Measurements from ENCODE around the gene PFKP.

Gene PFKP

DNA sequence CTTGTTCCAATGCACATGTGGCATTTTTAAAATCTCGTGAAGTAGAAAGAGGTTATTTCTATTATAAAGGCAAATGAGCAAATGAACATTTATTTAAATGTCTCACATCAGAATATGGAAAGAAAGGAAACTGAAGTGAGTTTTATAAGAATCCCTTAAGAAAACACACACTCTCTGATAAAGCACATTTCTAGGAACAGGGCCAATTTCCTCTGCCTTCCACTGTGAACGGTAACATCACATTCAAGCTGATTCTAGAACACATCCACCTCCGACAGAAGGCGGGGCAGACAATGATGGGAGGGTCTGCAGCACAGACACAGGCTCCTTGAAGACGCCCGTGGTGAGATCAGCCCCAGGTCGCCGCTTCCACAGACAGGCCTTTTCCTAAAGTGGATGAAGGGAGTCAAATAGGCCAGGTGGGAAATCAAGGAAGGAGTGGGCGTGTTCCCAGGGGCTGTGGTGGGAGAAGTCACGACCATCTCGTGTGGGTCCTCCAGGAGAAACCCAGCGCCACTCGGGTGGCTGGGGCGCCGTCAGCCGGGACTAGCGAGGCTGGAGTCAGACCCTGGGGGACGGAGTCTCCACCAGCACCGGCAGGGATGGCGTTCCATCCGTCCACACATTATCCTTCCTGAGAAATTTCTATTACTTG is 74.1 kb downstream of the PFKP start:
- H3K4me2 ChIP-seq (ENCODE audit: low read depth, low read length, poor library complexity, severe bottlenecking) = no peak overlapping the region
- H3K36me3 ChIP-seq (ENCODE audit: low read length) = 0 out of 2 replicates have a peak, but pooled peaks cover 2% of the 10 kb centered on the region
- H3K27ac ChIP-seq (ENCODE audit: low read depth, low read length) = no peak overlapping the region
- no peak for TF ChIP-seq EZH2phosphoT487 (conservative IDR thresholded peaks at IDR 0.05; ENCODE audit: low read length)
- TF ChIP-seq, protein P1, sequence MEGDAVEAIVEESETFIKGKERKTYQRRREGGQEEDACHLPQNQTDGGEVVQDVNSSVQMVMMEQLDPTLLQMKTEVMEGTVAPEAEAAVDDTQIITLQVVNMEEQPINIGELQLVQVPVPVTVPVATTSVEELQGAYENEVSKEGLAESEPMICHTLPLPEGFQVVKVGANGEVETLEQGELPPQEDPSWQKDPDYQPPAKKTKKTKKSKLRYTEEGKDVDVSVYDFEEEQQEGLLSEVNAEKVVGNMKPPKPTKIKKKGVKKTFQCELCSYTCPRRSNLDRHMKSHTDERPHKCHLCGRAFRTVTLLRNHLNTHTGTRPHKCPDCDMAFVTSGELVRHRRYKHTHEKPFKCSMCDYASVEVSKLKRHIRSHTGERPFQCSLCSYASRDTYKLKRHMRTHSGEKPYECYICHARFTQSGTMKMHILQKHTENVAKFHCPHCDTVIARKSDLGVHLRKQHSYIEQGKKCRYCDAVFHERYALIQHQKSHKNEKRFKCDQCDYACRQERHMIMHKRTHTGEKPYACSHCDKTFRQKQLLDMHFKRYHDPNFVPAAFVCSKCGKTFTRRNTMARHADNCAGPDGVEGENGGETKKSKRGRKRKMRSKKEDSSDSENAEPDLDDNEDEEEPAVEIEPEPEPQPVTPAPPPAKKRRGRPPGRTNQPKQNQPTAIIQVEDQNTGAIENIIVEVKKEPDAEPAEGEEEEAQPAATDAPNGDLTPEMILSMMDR (IDR thresholded peaks at IDR 0.05; ENCODE audit: insufficient read depth, low read length, poor library complexity, severe bottlenecking) = no peak
- no peak overlapping the region for H2AFZ ChIP-seq (ENCODE audit: low read depth, low read length, severe bottlenecking)
- no peaks in the 10 kb centered on the region for H3F3A ChIP-seq (ENCODE audit: insufficient read depth)
- H3K9me3 ChIP-seq (ENCODE audit: insufficient read depth, low read length) = no peaks in the 10 kb centered on the region
- no peaks in the 10 kb centered on the region for H4K20me1 ChIP-seq (ENCODE audit: low read depth, low read length)
- H3K79me2 ChIP-seq (ENCODE audit: insufficient read depth, low read length) = no peaks in the 10 kb centered on the region
- H3K9ac ChIP-seq (ENCODE audit: low read length) = no peak overlapping the region
- H3K9me2 ChIP-seq (replicated peaks; ENCODE audit: insufficient read depth, low read length) = no peaks in the 10 kb centered on the region
- no peaks in the 10 kb centered on the region for H3K27me3 ChIP-seq (ENCODE audit: low read length)
- H3K4me3 ChIP-seq (ENCODE audit: insufficient read depth, low read length, poor library complexity, severe bottlenecking) = no peak overlapping the region

DNA sequence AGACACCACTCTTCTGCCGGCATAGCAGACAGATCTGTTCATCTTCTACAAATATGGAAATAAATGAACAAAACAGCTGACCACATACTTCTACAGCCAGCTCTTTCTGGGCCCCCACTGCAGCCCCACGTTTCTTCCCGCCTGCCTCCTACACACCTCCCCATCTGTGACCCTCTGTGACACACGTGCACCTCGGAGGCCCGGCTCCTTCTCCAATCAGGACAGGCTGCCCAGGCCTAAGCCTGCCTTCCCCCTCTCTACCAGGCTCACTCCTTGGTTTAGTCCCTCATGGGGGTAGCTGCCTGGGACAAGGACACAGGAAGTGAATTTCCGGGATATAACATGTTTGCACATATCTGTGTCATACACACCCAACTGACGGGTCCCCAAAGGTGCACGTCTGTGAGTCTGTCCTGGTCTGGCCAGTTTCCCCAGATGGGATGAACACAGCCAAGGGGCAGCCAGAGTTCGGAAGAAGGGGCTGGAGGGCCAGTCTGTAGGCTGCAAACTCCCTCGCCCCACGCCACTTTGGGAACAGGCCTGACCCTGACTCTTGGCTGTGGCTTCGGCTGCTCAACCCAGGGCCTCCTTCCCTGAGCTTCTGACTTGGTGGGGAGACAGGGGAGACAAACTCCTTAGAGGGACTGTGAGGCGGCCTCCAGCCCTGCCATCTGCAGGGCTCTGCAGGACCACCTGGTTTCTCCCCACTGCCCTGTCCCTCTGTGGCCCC is 75.0 kb downstream of the PFKP start:
- H3K4me2 ChIP-seq (ENCODE audit: low read depth, low read length, poor library complexity, severe bottlenecking) = no peak overlapping the region
- no peaks in the 10 kb centered on the region for H3K9me2 ChIP-seq (replicated peaks; ENCODE audit: insufficient read depth, low read length)
- H3K9ac ChIP-seq (ENCODE audit: low read length) = no peak overlapping the region
- no peak overlapping the region for H3K4me3 ChIP-seq (ENCODE audit: insufficient read depth, low read length, poor library complexity, severe bottlenecking)
- no peak overlapping the region for H3K27ac ChIP-seq (ENCODE audit: low read depth, low read length)
- no peaks in the 10 kb centered on the region for H3K9me3 ChIP-seq (ENCODE audit: insufficient read depth, low read length)
- H3K79me2 ChIP-seq (ENCODE audit: insufficient read depth, low read length) = no peaks in the 10 kb centered on the region
- H4K20me1 ChIP-seq (ENCODE audit: low read depth, low read length) = no peaks in the 10 kb centered on the region
- no peaks in the 10 kb centered on the region for H3K36me3 ChIP-seq (ENCODE audit: low read length)
- H3K27me3 ChIP-seq (ENCODE audit: low read length) = no peaks in the 10 kb centered on the region
- H2AFZ ChIP-seq (ENCODE audit: low read depth, low read length, severe bottlenecking) = no peak overlapping the region
- no peaks in the 10 kb centered on the region for H3F3A ChIP-seq (ENCODE audit: insufficient read depth)
- TF ChIP-seq, protein P1 (IDR thresholded peaks at IDR 0.05; ENCODE audit: insufficient read depth, low read length, poor library complexity, severe bottlenecking) = no peak
- TF ChIP-seq EZH2phosphoT487 (conservative IDR thresholded peaks at IDR 0.05; ENCODE audit: low read length) = no peak

DNA sequence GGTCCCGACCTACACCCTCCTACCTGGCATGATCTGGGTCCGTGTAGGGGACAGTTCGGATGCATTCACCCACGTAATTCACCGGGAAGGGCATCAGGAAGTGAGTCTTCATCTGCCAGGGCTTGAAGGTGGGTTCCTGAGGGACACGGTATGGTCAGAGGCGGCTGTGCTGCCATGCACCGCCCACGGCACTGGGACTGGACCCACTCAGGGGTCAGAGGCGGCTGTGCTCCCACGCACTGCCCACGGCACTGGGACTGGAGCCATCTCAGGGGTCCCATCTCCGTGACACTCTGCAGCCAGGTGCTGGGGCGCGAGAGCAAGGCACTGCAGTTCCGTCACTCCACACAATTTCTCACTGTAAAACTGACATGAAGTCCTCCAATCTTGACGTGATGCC is 76.0 kb downstream of the PFKP start:
- no peak overlapping the region for H2AFZ ChIP-seq (ENCODE audit: low read depth, low read length, severe bottlenecking)
- H3K79me2 ChIP-seq (ENCODE audit: insufficient read depth, low read length) = no peaks in the 10 kb centered on the region
- H3K9me2 ChIP-seq (replicated peaks; ENCODE audit: insufficient read depth, low read length) = no peaks in the 10 kb centered on the region
- H3K27ac ChIP-seq (ENCODE audit: low read depth, low read length) = no peak overlapping the region
- no peaks in the 10 kb centered on the region for H3K9me3 ChIP-seq (ENCODE audit: insufficient read depth, low read length)
- no peaks in the 10 kb centered on the region for H3K36me3 ChIP-seq (ENCODE audit: low read length)
- H3F3A ChIP-seq (ENCODE audit: insufficient read depth) = no peaks in the 10 kb centered on the region
- no peak overlapping the region for H3K4me3 ChIP-seq (ENCODE audit: insufficient read depth, low read length, poor library complexity, severe bottlenecking)
- H4K20me1 ChIP-seq (ENCODE audit: low read depth, low read length) = no peaks in the 10 kb centered on the region
- H3K27me3 ChIP-seq (ENCODE audit: low read length) = no peaks in the 10 kb centered on the region
- H3K9ac ChIP-seq (ENCODE audit: low read length) = no peak overlapping the region
- TF ChIP-seq, protein P1 (IDR thresholded peaks at IDR 0.05; ENCODE audit: insufficient read depth, low read length, poor library complexity, severe bottlenecking) = no peak
- no peak for TF ChIP-seq EZH2phosphoT487 (conservative IDR thresholded peaks at IDR 0.05; ENCODE audit: low read length)
- H3K4me2 ChIP-seq (ENCODE audit: low read depth, low read length, poor library complexity, severe bottlenecking) = no peak overlapping the region

All from SU-DHL-6 (cell line).